ENCODE data around the gene SLC1A4.
"Not testable (repeated sequence)": the region's sequence is repeated elsewhere in the genome, so short reads cannot be mapped to it uniquely, and the experiment has no call there.

SLC1A4 gene

GRCh38 chr2:64989126-64989981, at the start of gene SLC1A4:
TSS of gene SLC1A4 (plus strand) at chr2:64989399. CDS start at chr2:64989644, 245 bp downstream.
- DNase-seq (ENCODE audit: low spot score) = peak; percentile 92

- DNase-seq (ENCODE audit: low spot score) = no peak
Measured at GRCh38 chr2:64941143-64941542, 48.1 kb upstream of the SLC1A4 start.

GRCh38 chr2:64941801-64942200, 47.4 kb upstream of the SLC1A4 start:
- DNase-seq (ENCODE audit: low spot score) = no peak

DNA sequence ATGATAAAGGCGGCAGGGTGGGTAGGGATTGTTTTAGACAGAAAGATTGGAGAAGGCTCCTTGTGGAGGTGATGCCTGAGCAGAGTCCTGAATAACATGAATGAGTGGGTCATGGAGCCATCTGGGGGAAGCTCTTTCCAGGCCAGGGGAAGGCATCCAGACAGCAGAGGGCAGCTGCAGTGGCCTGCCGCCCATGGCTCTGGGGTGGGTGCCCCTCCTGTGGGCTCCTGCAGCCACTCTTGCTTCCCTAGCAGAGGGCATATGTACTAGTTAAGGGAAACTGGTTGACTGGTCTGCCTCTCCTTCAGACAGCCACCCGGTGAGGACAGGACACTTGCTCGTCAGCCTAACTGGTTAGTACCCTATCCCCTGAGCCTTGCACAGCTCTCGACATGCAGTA, 46.5 kb upstream of the SLC1A4 start:
- DNase-seq (ENCODE audit: low spot score) = no peak

- no peak for DNase-seq (ENCODE audit: low spot score)
Measured at GRCh38 chr2:64943387-64944150, 45.6 kb upstream of the SLC1A4 start.

DNA sequence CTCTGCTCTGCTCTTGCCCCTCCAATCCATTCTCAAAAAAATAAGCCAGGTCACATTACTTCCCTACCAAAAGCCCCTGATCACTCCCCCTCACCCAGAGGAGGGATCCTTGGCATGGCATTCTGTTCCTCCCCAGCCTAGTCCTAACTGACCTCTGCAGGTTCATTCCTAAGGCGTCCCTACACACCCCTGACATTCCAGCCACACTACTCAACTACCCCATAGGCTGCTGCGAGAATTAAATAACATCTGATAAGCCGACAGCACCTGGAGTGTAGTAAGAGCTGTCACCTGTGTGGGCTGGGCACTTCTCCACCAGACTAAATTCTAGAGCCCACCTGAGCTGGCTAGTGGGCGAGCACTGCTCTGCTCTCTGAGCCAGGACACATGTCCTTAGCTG, 44.7 kb upstream of the SLC1A4 start:
- DNase-seq (ENCODE audit: low spot score) = no peak

DNA sequence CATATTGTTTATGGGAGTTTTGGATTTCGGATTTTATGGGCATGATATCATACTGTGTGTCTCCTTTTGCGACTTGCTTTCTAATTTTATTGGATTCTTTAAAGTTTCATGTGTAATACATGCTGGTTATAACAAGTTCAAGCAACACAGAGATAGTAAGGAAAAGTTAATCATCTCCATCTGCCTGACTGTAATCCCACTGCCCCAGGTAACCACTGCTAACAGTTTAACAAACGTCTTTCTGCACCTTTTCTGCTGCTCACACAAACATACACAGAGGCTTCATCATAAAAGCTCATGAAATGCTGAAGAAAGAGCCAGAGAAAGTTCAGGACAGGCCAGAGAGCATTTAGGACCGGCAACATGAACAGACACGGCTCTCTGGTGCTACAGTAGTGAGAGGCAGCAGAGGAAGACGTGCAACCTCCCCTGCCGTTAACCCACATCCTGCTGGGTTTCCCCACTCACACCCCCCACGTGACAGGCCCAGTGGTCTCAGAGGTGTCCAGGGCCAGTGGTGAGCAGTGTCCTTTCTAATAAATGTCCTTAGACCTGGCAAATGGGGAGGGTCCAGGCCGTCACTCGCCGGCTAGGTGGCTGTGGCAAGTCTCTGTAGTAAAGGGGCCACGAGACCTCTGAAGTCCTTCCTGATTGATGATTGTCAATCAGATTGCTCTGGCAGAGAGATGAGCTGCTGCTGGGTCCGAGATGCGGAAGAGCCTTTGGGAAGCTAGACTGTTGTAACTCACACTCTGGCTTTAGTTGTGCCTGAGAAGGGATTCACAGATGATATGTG, 43.0 kb upstream of the SLC1A4 start:
- peak; percentile 65 for DNase-seq (ENCODE audit: low spot score)

- DNase-seq (ENCODE audit: low spot score) = no peak
Measured at GRCh38 chr2:64946769-64947247, 42.4 kb upstream of the SLC1A4 start.

GRCh38 chr2:64947885-64948284, 41.3 kb upstream of the SLC1A4 start:
- DNase-seq (ENCODE audit: low spot score) = no peak

DNA sequence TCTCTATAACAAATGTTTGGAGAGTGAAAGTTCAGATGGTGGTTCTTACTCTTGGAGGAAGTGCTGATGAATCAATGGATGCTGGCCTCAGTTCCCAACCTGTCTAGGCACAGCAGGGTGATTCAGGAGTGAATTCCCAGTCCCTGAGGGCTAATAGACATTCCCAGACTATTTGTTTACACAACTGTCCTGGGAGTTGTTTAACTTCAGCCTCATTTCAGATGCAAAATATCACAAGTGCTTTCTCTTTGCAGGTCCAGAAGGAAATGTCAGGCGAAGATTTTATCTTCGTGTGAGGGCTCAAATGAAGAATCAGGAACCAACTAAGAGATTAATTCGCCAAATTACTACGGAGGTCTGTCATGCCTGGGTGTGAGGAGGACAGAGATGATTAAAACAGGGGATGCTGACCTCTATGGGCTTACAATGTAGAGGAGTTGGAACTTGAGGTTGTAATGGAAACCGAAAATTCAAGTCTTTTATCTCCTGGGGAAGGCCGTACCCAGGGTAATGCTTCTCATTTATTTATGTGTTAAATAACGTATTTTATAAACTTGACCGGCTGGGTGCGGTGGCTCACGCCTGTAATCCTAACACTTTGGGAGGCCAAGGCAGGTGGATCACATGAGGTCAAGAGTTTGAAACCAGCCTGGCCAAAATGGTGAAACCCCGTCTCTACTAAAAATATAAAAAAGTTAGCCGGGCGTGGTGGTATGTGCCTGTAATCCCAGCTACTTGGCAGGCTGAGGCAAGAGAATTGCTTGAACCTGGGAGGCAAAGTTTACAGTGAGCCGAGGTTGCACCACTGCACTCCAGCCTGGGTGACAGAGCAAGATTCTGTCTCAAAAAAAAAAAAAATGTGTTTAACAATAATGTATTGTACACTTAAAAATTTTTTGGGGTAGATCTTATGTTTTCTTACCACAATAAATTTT, 38.7 kb upstream of the SLC1A4 start:
- DNase-seq (ENCODE audit: low spot score) = no peak

GRCh38 chr2:64951306-64951953, 37.8 kb upstream of the SLC1A4 start:
- DNase-seq (ENCODE audit: low spot score) = peak; percentile 34

GRCh38 chr2:64952096-64952495, 37.1 kb upstream of the SLC1A4 start:
- DNase-seq (ENCODE audit: low spot score) = no peak

GRCh38 chr2:64952511-64953482, 36.4 kb upstream of the SLC1A4 start:
- no peak for DNase-seq (ENCODE audit: low spot score)

GRCh38 chr2:64955467-64955866, 33.7 kb upstream of the SLC1A4 start:
- no peak for DNase-seq (ENCODE audit: low spot score)

DNA sequence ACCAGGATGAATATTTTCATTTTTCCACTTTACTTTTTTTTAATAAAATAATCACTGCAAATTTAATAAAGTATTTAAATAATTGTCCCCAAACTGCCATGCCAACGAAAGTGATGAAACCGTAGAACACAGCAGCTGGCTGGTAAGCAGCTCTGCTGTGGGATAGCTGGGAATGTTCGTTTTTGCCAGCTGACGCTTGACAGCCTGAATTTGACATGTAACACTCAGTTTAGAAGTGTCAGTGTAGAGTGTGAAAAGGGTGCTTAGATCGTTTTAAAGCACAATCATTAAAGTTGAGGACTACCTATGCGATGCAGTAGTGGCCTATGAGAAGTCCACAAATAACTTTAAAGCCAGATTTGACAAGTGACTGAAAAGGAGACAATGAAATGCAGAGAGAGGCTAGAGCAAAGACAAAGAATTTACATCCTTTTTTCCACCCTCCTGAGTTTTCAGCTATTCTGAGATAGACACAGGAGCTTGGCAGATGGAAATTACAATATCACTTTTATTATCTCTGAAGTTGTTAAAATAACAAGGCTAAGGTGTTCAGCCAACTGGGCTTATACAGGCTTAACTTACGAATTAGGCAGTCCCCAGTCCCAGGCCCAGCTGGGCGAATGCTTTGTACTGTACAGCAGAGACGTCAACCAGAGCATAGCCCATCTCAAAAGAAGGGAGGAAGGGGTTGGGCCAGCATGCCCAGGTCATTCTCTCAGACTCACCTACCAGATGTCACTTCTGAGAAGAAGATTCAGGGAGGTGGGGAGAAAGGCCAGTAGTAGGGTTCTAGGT, 31.9 kb upstream of the SLC1A4 start:
- no peak for DNase-seq (ENCODE audit: low spot score)

DNA sequence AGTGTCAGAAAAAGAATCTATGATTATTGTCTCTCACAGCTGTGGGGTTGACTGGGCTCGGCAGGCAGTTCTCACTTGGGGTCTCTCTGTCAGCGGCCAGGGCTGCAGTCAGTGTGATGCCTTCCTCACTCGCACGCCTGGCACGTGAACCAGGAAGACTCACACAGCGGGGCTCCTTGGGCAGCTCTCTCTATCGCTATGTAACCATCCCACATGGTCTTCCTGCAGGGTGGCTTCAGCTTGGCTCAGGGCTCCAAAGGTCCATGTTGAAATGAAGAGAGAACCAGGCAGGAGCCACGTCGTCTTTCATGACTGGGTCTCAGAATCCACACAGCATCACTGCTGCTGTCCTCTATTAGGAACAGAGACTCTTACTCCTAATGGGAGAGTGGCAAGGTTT, 30.6 kb upstream of the SLC1A4 start:
- no peak for DNase-seq (ENCODE audit: low spot score)

GRCh38 chr2:64960819-64961218, 28.4 kb upstream of the SLC1A4 start:
- no peak for DNase-seq (ENCODE audit: low spot score)

DNA sequence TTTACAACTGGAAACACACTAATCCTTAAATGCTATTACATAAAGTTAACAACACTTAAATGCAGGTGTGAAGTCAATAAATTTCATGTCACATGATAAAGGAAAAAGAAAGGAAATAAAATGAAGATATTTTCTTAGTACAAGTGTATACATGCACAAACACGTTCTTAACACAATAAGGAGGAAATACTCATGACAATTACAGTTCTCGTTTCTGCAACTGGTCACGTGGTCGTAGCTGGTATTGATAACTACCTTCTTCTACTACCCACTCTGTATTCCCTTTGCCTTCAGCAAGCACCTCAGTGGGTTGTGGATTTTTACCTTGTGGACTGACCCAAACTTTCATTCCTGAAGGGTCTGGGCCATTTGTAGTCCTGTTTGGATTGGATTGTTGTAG, 26.1 kb upstream of the SLC1A4 start:
- DNase-seq (ENCODE audit: low spot score) = not testable (repeated sequence)

- DNase-seq (ENCODE audit: low spot score) = no peak
Measured at GRCh38 chr2:64963719-64964118, 25.5 kb upstream of the SLC1A4 start.
